Peyer's patch (tissue), 4 donors: ENCODE data around the gene SPACA6. TPM values are rescaled to one million over a fixed set of nuclear protein-coding genes. Genes with fewer than 3 reads are reported as not detected.
A peak's percentile ranks its signal among the peaks of the same experiment; 100 is the strongest.

Source experiments
- DNase-seq, 3 donors: peaks; one replicate each; pipeline ENCODE4 v3.0.0-alpha.2; 2017 to 2019
- H3K27ac ChIP-seq, 4 donors: fragments of 200-600 bp; sonication (generic); one replicate each; pipeline ENCODE4 v1.5.1; 2016 to 2019
- H3K27me3 ChIP-seq, 2 donors: fragments of 200-600 bp; sonication (generic); one replicate each; pipeline ENCODE4 v1.5.1; 2019
- H3K36me3 ChIP-seq, 3 donors: fragments of 200-600 bp; sonication (generic); one replicate each; pipeline ENCODE4 v1.5.1; 2016 to 2019
- H3K4me1 ChIP-seq, 4 donors: fragments of 200-600 bp; sonication (generic); one replicate each; pipeline ENCODE4 v1.5.1; 2016 to 2019
- H3K4me3 ChIP-seq, 4 donors: fragments of 200-600 bp; sonication (generic); 1 replicate in 3 of 4; 2 replicates in 1 of 4; pipeline ENCODE4 v1.5.1; 2016 to 2019; ENCODE audit warnings: mild to moderate bottlenecking in 1 of 4
- H3K9me3 ChIP-seq, 4 donors: fragments of 200-600 bp; sonication (generic); one replicate each; pipeline ENCODE4 v1.5.1; 2016 to 2019; ENCODE audit warnings: mild to moderate bottlenecking in 1 of 4
- CTCF ChIP-seq, 6 experiments: fragments of 450-650 bp in 4 of 6; fragments of 200-600 bp in 2 of 6; sonication (generic) in 1 of 6; IDR thresholded peaks; one replicate each; pipeline ENCODE4 v1.5.1; 2017 to 2019; ENCODE audit warnings: antibody characterized with exemption in 6 of 6, mild to moderate bottlenecking in 3 of 6, moderate library complexity in 1 of 6
- POLR2A ChIP-seq, 2 donors: fragments of 450-650 bp; IDR thresholded peaks; one replicate each; pipeline ENCODE4 v1.5.1; 2017; ENCODE audit warnings: antibody characterized with exemption in 2 of 2, mild to moderate bottlenecking in 2 of 2, moderate library complexity in 2 of 2
- total RNA-seq, 4 donors: library from RNA; depleted of rRNA; stranded (reverse); fragments of >200 nt; gene quantifications; one replicate each; pipeline ENCODE4 v1.1.0, GENCODE V29; 2016

The SPACA6 gene
- total RNA-seq, 4 donors from 2014 or later, result 3.0 to 29.7 (median 11.6) TPM

GRCh38 chr19:51722492-51722891, 29.4 kb downstream of the SPACA6 start:
- Histone ChIP-seq H3K4me3 (no peak overlapping the region), H3K9me3 (no peaks in the 10 kb centered on the region), H3K27me3 (no peaks in the 10 kb centered on the region), H3K4me1 (peaks cover 0 to 7% (median 0%) of the 10 kb centered on the region in 4 donors), H3K36me3 (no peaks in the 10 kb centered on the region), H3K27ac (no peak overlapping the region)
- DNase-seq, result no peak
- TF ChIP-seq CTCF (IDR thresholded peaks at IDR 0.05) (no peak), POLR2A (IDR thresholded peaks at IDR 0.05) (no peak)

GRCh38 chr19:51724543-51724942, 31.4 kb downstream of the SPACA6 start:
- DNase-seq, result no peak

GRCh38 chr19:51726049-51726448, 32.9 kb downstream of the SPACA6 start:
- no peak overlapping the region for H3K27ac ChIP-seq
- H3K27me3 ChIP-seq, result no peaks in the 10 kb centered on the region
- no peaks in the 10 kb centered on the region for H3K4me1 ChIP-seq
- TF ChIP-seq CTCF (IDR thresholded peaks at IDR 0.05) (no peak), POLR2A (IDR thresholded peaks at IDR 0.05) (no peak)
- no peak overlapping the region for H3K4me3 ChIP-seq
- peaks cover 0 to 3% (median 0%) of the 10 kb centered on the region in 4 donors for H3K9me3 ChIP-seq
- DNase-seq, result peak in 1 of 3 donors; percentile 50
- no peaks in the 10 kb centered on the region for H3K36me3 ChIP-seq

More at GRCh38 chr19:51724543-51724942, 31.4 kb downstream of the SPACA6 start:
- H3K4me1 ChIP-seq, result peaks cover 0 to 4% (median 0%) of the 10 kb centered on the region in 4 donors
- no peaks in the 10 kb centered on the region for H3K9me3 ChIP-seq
- TF ChIP-seq POLR2A (IDR thresholded peaks at IDR 0.05) (no peak), CTCF (IDR thresholded peaks at IDR 0.05) (no peak)
- H3K4me3 ChIP-seq, result no peak overlapping the region
- H3K27ac ChIP-seq, result no peak overlapping the region
- no peaks in the 10 kb centered on the region for H3K27me3 ChIP-seq
- H3K36me3 ChIP-seq, result no peaks in the 10 kb centered on the region

GRCh38 chr19:51727349-51727880, 34.3 kb downstream of the SPACA6 start:
- H3K36me3 ChIP-seq, result no peaks in the 10 kb centered on the region
- TF ChIP-seq CTCF (IDR thresholded peaks at IDR 0.05), result no peak
- no peak for TF ChIP-seq POLR2A (IDR thresholded peaks at IDR 0.05)
- H3K27ac ChIP-seq, result no peak overlapping the region
- H3K27me3 ChIP-seq, result no peaks in the 10 kb centered on the region
- H3K4me3 ChIP-seq, result no peak overlapping the region
- H3K4me1 ChIP-seq, result no peaks in the 10 kb centered on the region
- no peak for DNase-seq
- peaks cover 0 to 3% (median 0%) of the 10 kb centered on the region in 4 donors for H3K9me3 ChIP-seq

GRCh38 chr19:51729781-51730180, 36.7 kb downstream of the SPACA6 start:
- DNase-seq, result no peak
- Histone ChIP-seq H3K4me3 (no peak overlapping the region), H3K4me1 (no peaks in the 10 kb centered on the region), H3K9me3 (peaks cover 0 to 3% (median 0%) of the 10 kb centered on the region in 4 donors), H3K27ac (no peak overlapping the region), H3K27me3 (no peaks in the 10 kb centered on the region), H3K36me3 (no peaks in the 10 kb centered on the region)
- TF ChIP-seq POLR2A (IDR thresholded peaks at IDR 0.05), result no peak
- no peak for TF ChIP-seq CTCF (IDR thresholded peaks at IDR 0.05)
